LNCaP clone FGC (cell line): Measurements from ENCODE around the gene TEDC2.

Source experiments
- DNase-seq: peaks from one replicate; pipeline ENCODE4 v3.0.0-alpha.2; 2011; ENCODE audit warnings: low read depth
- H3K4me3 ChIP-seq: 2 replicates; pipeline ENCODE4 v1.5.1; 2011; ENCODE audit warnings: mild to moderate bottlenecking, low read depth, low read length, control low read depth
- CTCF ChIP-seq: IDR thresholded peaks from 2 replicates; pipeline ENCODE4 v1.5.1; 2012; ENCODE audit warnings: mild to moderate bottlenecking; ENCODE audit not compliant: control insufficient read depth, insufficient read depth; ENCODE audit errors: extremely low read depth

TEDC2 gene, protein sequence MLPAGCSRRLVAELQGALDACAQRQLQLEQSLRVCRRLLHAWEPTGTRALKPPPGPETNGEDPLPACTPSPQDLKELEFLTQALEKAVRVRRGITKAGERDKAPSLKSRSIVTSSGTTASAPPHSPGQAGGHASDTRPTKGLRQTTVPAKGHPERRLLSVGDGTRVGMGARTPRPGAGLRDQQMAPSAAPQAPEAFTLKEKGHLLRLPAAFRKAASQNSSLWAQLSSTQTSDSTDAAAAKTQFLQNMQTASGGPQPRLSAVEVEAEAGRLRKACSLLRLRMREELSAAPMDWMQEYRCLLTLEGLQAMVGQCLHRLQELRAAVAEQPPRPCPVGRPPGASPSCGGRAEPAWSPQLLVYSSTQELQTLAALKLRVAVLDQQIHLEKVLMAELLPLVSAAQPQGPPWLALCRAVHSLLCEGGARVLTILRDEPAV

DNA sequence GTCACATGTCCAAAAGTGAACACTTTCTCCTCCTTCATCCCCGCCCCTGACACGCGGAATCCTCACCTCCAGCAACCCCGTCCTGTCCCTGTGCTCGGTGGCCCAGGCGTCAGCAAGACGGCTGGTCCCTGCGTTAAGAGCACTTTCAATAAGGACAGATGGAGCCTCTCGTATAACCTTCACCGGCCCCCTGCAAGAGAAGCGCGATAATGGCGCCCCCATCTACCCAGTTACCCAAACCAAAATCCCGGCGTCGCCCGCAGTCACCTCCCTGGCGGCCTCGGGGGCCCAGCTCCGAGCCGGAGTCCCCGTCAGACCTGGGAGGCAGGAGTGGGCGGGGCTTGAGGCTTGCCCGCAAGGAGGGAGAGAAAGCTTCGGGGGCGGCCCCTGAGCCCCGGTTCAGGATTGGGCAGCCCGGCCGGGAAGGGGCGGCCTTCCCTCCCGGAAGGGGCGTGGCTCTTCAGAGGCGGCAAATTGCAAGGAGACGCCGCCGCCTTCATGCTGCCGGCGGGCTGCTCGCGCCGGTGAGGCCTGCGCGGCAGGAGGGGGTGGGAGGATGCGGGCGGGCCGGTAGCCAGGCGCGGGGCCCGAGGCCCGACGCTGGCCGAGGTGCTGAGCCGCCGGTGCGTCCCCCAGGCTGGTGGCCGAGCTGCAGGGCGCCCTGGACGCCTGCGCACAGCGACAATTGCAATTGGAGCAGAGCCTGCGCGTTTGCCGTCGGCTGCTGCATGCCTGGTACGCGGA, at the start of gene TEDC2:
TSS of gene TEDC2 (plus strand) at position 463 of the 744 bp plus-strand sequence. CDS start at position 499, 36 bp downstream.
- TF ChIP-seq CTCF = no peak
- H3K4me3 ChIP-seq = peak within 1 kb of the TSS; percentile 74
- peak; percentile 74 for DNase-seq

DNA sequence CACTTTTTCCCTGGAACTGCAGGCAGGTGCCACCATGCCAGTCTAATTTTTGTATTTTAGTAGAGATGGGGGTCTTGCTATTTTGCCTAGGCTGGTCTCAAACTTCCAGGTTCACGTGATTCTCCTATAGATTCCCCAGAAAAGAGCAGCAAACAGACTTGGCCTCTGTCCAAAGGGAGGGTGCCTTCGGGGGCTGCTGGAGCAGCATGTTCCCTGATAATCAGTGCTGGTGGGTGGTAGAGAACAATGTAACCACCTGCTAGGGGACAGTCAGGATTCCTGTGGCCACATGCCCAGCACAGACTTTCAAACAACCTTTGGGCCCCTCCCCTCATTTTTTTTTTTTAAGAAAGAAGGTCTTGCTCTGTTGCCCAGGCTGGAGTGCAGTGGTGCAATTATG, 44.8 kb upstream of the TEDC2 start:
- no peak for TF ChIP-seq CTCF

GRCh38 chr16:2420035-2420434, 39.9 kb upstream of the TEDC2 start:
- TF ChIP-seq CTCF = no peak
- DNase-seq = no peak
- H3K4me3 ChIP-seq = no peak overlapping the region

More for the DNA sequence above, 44.8 kb upstream of the TEDC2 start:
- no peak overlapping the region for H3K4me3 ChIP-seq
- DNase-seq = no peak

DNA sequence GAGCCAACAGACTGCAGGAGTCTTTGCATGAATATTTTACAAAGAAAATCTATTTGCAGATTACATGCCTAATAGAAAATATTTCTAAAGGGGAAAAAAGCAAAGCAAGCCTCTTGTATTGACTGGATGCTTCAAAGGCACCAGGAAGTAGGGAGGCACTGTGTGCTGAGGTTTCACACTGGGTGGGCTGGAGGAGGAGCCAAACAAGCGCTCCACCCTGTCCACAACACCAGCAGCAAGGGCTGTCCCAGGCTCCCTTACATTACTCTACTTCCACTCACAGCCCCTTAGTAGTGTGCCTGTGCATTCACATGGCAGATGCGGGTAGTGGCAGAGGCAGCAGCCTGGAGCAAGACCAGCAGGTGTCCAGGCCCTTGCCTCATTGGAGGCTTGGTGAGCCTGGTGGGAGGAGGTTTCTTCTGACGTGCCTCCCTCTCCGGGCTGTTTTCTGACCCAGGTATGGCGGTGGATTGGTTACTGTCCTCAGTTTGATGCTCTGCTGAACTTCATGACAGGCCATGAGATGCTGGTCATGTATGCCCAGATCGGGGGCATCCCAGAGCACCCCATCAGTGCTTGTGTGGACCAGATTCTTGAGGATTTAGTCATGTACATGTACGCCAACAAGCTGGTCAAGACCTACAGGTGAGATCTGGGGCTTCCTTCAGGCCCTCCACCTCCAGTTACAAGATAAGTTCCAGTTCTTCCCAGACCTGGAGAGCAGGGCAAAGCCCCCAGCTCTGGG, 37.6 kb upstream of the TEDC2 start:
- no peak for TF ChIP-seq CTCF
- DNase-seq = no peak

DNA sequence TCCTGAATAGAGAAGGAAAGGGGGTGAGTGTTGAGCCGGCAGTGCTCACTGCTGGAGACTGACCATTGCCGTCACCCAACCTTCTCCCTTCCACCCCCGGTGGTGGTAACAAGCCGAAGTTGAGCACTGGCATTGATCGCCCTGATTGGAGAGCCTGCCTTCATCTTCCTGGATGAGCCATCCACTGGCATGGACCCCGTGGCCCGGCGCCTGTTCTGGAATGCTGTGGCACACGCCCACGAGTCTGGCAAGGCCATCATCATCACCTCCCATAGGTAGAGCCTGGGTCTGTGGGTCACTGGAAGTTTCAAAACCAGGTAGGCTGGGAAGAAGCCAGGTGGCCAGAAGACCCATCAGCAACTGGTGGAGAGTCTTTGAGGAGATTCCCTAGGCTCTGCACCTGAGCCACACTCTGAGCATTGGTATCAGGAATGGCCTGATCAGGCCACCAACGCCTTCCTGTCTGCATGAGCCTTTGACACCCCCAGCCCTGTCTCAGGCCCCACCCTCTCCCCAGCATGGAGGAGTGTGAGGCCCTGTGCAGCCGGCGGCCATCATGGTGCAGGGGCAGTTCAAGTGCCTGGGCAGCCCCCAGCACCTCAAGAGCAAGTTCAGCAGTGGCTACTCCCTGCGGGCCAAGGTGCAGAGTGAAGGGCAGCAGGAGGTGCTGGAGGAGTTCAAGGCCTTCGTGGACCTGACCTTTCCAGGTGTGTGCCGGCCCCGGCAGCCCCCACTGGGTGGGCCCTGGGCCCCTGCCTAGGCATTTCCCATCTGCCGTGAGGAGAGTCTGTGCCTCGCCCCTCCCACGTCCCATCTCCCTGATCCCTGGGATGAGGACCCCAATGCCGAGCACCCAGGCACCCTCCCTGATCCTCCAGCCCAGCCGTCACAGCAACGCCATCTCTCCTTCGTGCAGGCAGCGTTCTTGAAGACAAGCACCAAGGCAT, 35.6 kb upstream of the TEDC2 start:
- DNase-seq = no peak
- no peak for TF ChIP-seq CTCF
- no peak overlapping the region for H3K4me3 ChIP-seq

More for the DNA sequence above, 37.6 kb upstream of the TEDC2 start:
- no peak overlapping the region for H3K4me3 ChIP-seq
